ENCODE measurements around the gene RHOU.

The RHOU gene

DNA sequence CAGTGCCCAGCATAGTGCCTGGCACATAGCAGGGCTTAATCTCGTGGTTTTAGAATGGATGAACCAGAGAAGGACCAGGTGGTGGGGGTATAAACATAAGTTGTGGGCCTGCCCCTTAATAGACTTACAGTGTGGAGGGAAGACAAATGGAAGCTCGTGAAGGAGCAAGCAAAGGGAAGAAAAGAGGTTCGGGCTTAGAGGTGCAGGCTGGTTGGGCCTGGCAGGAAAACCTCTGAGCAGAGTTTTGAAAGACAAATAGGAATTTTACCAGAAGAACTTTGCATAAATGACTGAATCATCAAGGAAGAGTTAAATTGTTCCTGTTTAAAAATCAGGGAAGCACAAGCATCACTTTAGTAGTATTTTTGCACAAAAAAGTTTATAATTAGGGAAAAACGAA, 4.5 kb downstream of the RHOU start:
- no peak for DNase-seq

DNA sequence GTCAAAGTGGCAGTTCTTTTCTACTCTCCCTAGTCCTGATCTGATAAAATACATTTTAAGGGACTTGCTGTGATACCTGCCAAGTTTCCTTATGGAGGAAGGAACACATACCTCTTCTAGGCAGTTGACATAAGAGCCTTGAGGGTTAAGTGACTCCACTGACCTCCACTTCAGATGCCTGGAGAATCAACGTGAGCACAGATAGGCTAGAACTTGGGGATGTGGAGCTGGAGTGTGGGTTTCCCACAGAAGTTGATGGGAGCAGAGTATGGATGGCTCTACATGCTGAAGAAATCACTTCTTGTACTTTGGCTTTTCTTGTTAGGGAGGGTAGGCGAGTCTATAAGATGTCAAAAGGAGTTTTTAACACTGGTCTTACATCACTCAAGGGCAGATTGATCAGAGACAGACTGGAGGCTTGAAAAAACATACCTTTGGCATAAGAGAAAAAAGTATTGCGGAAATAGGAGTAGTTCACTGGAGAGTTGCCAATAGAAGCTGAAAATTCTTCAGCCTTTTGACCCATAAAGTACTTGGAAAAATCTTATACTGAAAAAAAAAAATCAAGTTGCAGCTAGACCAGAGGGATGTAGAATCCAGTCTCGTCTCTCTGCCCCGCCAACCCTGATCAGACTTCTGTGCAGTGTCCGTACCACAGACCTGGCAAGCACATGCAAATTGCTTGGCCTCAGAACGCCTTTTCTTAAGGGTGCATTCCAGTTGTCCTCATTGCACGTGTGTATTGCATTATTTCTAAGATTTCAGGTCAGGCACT, 5.5 kb downstream of the RHOU start:
- no peak for DNase-seq

DNA sequence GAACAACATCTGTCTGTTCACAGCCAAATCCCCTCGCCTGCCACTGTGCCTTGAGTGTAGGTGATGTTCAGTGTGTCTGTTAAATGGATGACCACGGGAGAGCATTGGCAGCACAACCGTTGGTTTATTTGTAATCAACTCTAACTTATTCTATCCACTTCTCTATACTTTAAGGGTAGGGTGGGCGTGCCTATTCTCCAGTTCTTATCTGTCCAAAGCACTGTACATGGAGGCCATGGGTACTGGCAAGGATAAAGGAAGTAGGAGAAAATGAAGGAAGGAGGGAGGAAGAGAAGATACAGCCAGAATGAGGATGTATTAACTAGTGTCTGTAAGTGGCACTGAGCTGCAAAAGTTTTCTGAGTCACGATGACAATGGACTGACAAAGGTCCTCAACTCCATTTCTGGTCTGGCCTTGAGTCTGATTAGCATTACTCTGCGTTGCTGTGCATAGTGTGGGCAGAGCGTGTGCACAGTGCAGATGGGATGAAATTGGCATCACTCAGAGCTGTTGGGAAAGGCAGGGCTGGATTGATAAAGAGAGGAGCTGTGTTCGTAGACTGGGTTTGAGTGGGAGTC, 7.1 kb downstream of the RHOU start:
- DNase-seq = no peak

DNA sequence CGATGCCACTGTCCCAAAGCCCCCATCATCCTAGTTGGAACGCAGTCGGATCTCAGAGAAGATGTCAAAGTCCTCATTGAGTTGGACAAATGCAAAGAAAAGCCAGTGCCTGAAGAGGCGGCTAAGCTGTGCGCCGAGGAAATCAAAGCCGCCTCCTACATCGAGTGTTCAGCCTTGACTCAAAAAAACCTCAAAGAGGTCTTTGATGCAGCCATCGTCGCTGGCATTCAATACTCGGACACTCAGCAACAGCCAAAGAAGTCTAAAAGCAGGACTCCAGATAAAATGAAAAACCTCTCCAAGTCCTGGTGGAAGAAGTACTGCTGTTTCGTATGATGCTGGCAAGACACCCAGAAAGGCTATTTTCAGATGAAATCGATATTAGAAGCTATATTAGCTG, 8.1 kb downstream of the RHOU start:
- no peak for DNase-seq

DNA sequence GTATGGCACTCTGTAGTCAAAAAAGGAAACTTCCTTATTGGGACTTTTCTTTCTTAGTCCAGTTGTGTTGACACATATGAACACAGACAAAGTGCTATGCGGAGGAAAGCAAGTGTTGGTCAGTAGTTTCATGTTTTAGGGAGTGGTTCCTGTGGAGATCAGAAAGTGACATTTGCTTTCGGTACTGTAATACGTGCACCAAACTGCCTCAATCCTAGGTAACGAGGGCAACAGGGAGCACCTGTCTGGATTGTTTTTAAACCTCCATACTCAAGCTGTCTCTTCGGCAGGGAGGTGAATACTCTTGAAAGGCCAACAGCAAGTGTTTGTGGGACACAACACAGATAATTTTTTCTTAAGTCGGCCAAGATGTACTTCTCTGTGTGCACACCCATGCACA, 9.1 kb downstream of the RHOU start:
- no peak for DNase-seq

DNA sequence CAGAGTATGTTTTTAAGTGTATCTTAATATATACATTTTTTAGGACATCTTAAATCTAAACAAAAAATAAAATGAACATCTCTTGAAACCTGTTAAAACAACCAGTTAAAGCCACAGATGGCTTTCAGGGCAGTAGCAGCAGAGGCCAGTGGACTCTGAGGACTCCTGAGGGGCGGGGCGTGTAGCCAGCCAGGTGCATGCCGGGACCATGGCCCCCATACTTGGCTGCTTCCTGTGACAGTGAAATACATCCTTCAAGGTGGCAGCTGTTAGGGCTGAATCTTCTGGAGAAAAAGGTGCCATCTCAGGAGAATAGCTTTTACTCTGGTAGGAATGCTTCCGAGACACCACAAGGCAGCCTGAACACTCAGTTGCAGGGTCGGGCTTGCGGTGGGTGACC, 9.6 kb downstream of the RHOU start:
- no peak for DNase-seq

DNA sequence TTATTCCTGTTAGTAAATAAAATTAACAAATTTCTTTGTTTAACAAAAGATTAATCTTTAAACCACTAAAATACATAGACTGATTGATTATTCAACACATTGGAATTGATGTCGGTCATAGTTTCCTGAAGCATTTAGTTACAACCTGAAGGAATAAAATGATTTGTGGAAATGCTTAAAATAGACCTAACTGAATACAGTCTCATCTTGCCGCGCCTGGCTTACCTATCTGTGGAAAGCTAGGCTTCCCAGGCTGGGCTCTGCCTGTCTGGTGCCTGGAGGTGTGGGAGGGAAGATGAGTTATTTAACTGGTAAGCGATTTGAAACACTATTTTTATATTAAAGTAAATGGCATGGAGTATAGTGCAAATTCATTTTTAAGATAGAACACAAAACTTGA, 10.2 kb downstream of the RHOU start:
- no peak for DNase-seq

DNA sequence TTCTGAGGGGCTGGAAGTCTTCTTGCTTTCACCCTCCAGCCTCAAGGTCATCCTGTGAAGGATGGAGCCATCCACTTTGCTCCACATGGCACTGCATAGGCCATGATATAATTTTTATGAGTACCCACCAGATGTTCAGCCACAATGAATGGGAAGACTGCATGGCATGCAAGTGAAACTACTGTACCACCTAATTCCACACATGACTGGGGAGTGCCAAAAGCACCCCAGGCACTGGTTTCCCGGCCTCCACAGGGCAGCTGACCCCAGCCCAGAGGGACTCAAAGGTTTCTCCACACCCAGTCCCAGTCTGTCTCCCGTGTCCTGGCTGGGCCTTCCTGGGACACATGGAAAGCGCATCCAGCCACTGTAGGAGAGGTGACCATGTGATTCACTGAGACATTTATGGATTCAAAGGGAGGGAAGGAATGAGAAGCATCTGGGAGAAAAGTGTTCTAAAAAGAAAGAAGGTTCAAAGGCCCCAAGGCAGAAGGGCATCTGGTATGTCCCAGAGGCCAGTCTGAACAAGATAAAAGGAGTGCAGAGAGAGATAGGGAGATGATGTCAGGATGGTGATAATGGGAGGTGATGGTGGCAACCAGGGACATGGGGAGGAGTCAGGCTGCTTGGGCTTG, 12.1 kb downstream of the RHOU start:
- no peak for DNase-seq

DNA sequence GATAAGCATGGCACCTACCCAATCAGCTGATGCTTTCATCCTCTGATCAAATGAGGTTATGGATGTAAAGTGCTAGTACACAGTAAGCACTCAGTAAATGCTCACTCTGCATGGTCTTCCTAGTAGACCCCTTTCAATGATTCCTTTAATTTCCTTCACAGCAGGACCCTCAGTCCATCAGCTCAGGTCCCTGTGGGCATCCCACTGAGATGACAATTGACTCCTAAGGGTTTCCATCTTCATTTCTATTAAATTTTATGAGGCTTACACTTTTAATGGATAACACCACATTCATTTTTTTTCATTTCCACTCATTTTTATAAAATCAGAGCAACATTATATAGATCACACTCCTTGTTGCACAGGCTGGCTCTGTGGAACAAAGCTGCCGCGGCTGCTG, 12.8 kb downstream of the RHOU start:
- no peak for DNase-seq

DNA sequence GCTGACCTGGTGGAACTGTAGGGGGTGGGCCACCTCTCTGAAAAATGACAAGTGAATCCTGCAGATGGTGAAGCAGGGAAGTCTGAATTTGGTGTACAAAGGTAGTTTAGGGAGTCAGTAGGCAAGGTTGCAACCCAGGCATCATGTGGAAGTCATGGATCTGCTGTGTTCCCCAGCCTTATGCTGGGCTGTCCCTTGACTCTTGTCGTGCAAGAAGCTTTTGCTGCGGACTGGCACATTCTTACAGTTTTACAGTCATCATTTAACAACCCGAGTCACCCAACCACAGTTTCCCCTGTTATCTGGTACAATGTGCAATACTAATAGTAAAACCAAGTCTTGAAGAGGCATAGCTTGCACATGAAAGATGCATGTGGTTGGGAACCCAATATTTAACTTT, 13.2 kb downstream of the RHOU start:
- DNase-seq = no peak

DNA sequence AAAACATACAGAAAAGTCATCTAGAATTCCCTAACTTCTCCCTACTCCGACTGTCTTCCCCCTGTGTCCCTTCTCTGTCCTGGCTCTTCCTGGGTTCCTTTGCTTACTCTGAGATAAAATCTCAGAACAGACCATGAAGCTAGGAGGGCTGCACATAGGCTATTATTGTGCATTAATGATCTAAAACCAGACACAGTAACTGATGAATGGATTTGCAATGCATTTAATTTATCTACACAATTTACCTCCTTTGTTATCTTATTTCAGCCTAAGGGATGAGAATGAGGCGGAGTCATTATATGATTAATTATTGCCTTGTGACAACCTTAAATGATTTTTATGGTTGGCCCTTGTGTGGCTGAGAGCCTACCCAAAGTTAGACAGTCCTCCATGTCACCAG, 14.5 kb downstream of the RHOU start:
- DNase-seq = no peak

DNA sequence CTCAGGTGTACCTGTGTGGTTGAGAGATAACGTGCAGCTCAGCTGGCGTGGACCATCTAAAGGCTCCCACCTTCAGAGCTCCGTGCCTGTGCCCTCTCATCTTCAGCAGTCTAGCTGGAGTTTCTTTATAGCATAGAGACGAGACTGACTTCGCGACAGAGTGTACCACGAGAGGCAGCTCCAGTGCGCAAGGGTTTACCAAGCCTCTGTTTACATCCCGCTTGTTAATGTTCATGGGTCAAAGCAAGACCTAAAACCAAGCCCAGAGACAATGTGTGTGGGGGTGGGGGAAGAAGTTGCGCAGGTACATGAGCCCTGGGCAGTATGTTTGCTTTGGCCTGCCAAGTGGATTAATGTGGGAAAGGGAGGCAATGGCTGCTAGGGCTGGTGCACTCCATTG, 15.6 kb downstream of the RHOU start:
- no peak for DNase-seq

DNA sequence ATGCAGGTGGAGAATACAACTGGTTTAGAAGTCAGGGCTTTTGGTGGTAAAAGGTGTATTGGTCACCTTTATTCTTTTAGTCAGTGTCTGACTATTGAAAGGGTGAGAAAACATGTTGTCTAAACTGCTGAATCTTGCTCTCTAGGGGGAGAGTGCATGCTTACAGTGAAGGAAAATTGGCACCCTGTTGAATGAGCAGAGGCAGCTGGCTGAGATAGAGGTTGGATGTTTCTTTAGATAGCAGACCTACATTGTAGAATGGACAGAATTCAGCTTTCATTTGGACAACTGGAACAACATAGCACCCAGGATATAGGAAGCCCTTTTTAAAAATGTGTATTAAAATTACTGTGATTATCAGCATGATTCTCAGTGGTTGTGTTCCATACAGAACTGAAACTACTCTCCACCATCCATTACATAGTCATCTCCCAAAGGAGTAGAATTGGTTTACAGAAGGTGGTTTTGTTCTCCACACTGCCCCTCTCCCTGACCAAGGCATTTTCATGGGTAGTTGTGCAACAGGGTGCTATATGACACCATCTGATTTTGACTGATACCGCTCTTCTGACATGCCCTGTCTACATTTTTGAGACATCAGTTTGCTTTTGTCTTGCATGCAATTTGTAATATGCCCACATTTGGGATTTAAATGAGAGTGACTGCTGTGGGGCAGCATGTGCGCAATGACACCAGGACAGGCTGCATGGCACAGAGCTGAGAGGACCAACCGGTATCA, 16.2 kb downstream of the RHOU start:
- DNase-seq = no peak

DNA sequence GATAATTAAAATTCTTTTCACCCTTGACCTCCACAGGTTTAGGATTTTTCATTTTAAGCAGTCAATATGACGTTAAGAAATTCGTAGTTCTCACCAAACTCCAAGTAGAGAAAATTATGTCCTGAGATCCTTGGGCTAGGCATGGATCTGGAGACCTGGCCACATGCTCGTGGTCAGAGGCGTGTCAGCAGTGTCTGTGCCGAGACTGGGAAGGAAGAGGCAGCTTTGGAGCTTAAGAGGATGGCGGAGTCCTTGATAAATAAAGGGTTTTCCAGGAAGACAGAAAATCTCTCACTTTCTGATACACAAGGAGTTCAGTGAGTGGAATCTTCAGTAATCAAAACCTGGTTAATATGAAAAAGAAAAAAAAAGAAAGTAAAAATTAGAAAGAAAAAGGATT, 17.0 kb downstream of the RHOU start:
- DNase-seq = no peak

DNA sequence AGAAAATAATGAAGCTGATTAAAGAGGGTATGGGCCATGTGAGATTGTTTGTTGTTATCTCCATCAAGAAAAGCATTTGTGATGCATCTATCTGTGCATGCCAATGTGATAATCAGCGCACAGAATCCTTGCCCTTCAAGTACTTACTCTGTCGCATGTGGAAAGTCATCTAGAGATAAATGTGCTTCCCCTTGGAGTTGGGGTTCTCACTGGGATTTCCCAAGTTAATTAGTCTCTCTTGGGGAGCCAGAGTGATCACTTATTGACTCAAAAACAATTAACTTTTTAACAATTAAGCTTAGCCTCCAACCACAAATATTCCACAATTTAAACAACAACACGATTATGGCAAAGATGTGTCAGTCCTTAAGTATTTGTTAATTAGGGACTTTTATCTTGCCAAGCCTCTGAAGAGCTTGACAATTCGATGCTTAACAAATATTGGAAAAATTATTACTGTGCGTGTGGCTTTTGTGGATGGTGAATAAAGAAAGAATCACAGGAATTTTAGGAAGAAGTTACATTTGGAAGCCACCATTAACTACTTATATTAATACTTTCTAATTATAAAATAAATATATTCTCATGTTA, 17.5 kb downstream of the RHOU start:
- DNase-seq = peak in 1 of 3 experiments; percentile 5

DNA sequence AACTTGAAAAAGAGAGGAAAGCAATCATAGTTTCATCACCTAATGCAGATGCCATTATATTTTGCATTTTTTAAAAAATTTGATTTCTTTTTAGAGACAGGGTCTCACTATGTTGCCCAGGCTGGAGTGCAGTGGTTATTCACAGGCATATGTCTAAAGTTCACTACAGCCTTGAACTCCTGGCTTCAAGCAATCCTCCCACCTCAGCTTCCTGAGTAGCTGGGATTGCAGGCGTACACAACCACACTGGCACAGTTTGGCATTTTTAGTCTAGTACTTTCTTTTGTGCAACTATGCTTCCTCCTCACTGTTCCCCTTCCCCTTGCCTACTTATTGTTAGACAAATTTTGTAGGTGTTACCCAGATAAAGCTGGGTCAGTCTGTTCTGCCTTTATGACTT, 18.0 kb downstream of the RHOU start:
- no peak for DNase-seq

DNA sequence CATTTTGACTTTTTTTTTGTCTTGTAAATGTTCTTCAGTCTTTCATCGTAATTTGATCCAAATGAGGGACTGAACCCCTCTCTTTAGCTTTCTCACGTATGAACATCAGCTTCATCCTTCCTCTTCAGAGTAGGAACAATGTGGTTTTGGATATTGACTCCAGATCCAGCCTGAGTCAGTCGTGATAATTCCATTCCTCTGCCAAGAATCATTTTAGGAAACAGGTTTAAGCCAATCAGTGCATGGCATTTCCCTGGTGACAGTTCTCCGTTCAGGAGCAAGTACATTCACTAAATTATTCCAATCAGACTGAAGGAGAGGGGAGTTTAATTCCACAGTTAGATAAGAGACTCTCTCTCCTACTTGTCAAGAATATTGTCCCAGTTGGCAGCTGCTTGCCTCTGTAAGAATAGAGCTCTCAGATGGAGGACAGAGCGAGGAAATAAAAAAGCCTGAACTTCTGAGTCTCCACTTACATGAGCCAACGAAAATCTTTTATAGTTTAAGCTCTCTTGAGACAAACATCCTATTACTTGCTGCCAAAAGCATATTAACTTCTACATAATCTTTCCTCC, 18.6 kb downstream of the RHOU start:
- DNase-seq = no peak

DNA sequence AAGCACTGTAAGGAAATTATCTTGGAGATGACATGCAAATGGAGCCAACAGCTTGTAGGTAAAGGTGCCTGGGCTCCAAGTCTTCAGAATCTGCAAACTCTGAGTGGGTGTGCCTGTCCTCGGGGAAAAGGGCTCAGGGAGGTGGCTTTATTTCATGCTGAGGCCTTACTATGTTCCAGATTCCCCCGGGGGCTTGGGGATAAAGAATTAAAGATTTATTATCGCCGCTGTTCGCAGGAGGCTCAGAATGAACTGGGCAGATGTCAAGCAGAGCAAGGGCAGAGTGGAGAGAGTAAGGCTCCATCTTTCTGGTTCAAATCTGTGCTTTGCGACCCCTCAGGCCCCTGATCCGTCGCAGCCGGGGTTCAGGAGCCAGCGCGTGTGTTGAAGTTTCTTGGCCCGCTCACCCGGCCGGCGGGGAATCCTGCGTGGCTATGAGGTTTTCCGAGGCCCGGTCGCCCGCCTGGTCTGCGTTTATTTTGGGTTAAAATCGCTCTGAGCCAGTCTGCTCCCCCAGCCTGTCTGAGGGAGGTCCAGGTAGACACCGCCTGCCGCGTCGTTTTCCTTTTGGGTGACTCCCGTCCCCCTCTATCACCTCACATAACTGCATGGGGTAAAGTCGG, 19.5 kb downstream of the RHOU start:
- no peak for DNase-seq

DNA sequence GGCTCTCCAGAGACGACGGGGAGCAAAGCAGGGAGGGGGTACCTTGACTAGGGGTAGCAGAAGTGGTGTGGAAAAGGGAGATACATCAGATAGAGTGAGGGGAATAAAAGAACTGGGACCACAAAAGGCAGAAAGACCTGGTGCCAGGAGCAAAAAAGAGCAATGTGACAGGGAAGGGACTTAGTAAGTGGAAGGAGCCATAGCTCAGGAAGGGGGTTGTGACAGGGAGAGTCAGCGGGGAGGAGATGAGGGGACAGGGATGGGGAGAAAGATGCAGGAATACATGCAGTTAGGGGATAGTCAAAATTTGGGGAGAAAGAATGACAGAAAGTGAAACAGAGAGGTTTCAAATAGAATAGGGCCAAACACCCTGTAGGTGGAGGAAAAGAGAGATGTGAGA, 20.5 kb downstream of the RHOU start:
- DNase-seq = no peak

DNA sequence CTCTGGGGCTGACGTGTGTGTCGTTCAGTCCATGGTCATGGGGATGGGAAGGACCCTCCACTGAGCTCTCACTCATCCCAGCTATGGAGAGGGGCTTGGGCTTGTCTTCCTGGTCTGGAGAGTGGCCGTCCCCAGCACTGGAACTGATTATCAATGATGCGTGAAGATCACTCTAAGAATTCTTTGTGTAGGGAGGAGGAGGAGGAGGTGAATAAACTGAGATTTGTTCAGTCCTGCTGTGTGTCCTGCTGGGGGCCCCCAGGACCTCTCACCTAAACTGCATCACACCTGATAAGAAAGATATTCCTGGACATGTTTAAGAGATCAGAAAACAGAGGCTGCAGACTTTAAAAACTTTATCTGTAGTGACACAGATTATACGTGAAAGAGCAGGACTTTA, 21.2 kb downstream of the RHOU start:
- no peak for DNase-seq

DNA sequence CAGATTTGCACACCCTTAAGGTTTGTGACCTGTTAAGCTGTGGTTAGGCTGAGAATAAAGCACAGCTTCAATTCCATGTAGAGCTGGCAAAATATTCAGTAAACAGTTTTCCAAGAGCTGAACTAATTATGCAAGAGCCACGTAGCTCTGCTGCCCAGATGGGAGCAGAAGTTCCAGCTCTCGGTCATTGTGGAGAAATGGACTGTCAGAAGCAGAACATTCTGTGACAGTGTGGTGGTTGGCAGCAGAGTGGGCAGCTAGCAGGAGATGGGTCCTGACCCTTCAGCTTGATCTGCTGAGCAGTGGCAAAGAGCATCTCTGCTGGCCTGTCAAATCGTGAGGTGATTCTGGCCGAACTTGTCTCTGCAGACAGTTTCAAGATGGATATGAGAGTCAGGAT, 23.2 kb downstream of the RHOU start:
- no peak for DNase-seq

DNA sequence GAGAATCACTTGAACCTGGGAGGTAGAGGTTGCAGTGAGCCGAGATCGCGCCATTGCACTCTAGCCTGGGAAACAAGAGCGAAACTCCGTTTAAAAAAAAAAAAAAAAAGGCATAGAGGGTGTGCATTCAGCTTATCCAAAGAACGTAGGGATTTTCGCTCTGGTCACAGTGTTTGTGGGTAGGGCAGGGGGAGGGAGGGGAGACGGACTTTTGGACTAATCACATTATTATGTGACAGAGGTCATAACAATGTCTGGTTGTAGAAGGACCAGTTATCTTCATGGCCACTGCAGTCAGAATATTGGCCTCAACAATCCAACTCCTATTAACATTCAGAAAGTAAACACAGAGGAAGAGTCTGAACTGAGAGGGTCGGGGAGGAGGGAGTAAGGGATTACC, 25.7 kb downstream of the RHOU start:
- no peak for DNase-seq

DNA sequence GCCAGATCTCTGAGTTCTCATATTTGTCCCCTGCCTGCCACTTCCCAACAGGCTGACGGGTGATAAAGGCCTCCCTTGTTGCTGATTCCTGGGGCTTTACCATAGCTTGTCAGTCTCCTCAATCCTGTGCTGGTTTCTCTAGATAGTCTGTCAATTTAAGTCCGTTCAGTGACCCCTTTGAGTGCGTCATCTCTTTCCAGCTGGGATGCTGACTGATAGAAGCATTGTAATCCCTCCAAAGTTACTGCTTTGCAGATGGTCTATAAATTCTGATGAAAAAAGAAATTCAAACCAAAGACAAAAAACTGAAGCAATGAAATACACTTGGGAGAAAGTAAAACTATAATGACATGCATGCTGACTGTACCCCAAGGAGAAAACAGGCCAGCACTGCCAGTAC, 28.3 kb downstream of the RHOU start:
- no peak for DNase-seq
